GM12892 (cell line): ENCODE data around the gene PKP1.

ENCODE experiments used
- DNase-seq: peaks from one replicate; pipeline ENCODE4 v3.0.0; 2011; ENCODE audit not compliant: insufficient read length
- FAIRE-seq: peaks from 2 replicates; lab custom pipeline; 2011; peaks lifted over from hg19 to GRCh38; lab: Jason Lieb, UNC
- POLR2A ChIP-seq: IDR thresholded peaks from 2 replicates; pipeline ENCODE4 v1.6.1; 2011; ENCODE audit warnings: low read depth, low read length, control low read depth
- POLR2AphosphoS5 ChIP-seq: IDR thresholded peaks from 2 replicates; pipeline ENCODE4 v1.6.1; 2011; ENCODE audit warnings: low read depth, low read length, control low read depth
- TAF1 ChIP-seq: IDR thresholded peaks from 2 replicates; pipeline ENCODE4 v1.6.1; 2011; ENCODE audit warnings: low read depth, mild to moderate bottlenecking, control low read depth, low read length, borderline replicate concordance

Gene PKP1

GRCh38 chr1:201344206-201345080, 61.1 kb downstream of the PKP1 start:
- DNase-seq (no peak), FAIRE-seq (no peak)
- no peak for TF ChIP-seq TAF1
- no peak for TF ChIP-seq POLR2A
- no peak for TF ChIP-seq POLR2AphosphoS5

- TF ChIP-seq POLR2AphosphoS5 (no peak), POLR2A (no peak), TAF1 (no peak)
- no peak for DNase-seq
- FAIRE-seq, result no peak
Observed at GRCh38 chr1:201345081-201345355, 61.7 kb downstream of the PKP1 start.

GRCh38 chr1:201346337-201346939, 63.1 kb downstream of the PKP1 start:
- FAIRE-seq (no peak), DNase-seq (no peak)
- no peak for TF ChIP-seq POLR2AphosphoS5

- no peak for TF ChIP-seq POLR2A
- TF ChIP-seq POLR2AphosphoS5, result no peak
- TF ChIP-seq TAF1, result no peak
- DNase-seq (no peak), FAIRE-seq (no peak)
Observed at GRCh38 chr1:201346987-201347386, 63.7 kb downstream of the PKP1 start.

GRCh38 chr1:201347498-201348210, 64.3 kb downstream of the PKP1 start:
- DNase-seq (no peak), FAIRE-seq (no peak)
- TF ChIP-seq POLR2A (no peak), TAF1 (no peak), POLR2AphosphoS5 (no peak)

- FAIRE-seq, result no peak
- peak; percentile 50 for DNase-seq
- TF ChIP-seq TAF1 (no peak), POLR2A (no peak), POLR2AphosphoS5 (no peak)
Observed at GRCh38 chr1:201348211-201348566, 64.9 kb downstream of the PKP1 start.

- DNase-seq (no peak), FAIRE-seq (no peak)
- no peak for TF ChIP-seq POLR2AphosphoS5
Observed at GRCh38 chr1:201349092-201349491, 65.8 kb downstream of the PKP1 start.

GRCh38 chr1:201350361-201350725, 67.0 kb downstream of the PKP1 start:
- TF ChIP-seq POLR2AphosphoS5, result no peak
- TF ChIP-seq TAF1, result no peak
- TF ChIP-seq POLR2A, result no peak
- no peak for DNase-seq
- FAIRE-seq, result no peak

GRCh38 chr1:201350884-201351283, 67.6 kb downstream of the PKP1 start:
- DNase-seq, result no peak
- TF ChIP-seq POLR2A, result no peak
- TF ChIP-seq TAF1, result no peak
- TF ChIP-seq POLR2AphosphoS5, result no peak
- no peak for FAIRE-seq

- FAIRE-seq (no peak), DNase-seq (no peak)
- no peak for TF ChIP-seq POLR2A
Observed at GRCh38 chr1:201351617-201352016, 68.3 kb downstream of the PKP1 start.

GRCh38 chr1:201353186-201353940, 70.1 kb downstream of the PKP1 start:
- no peak for TF ChIP-seq POLR2A
- no peak for TF ChIP-seq POLR2AphosphoS5
- no peak for TF ChIP-seq TAF1
- no peak for DNase-seq
- no peak for FAIRE-seq
